ENCODE measurements around the gene SH3GLB2.
"Not testable (repeated sequence)": the region's sequence is repeated elsewhere in the genome, so short reads cannot be mapped to it uniquely, and the experiment has no call there.

Gene SH3GLB2

GRCh38 chr9:129014608-129015007 is 13.5 kb downstream of the SH3GLB2 start:
- DNase-seq (ENCODE audit: low read depth), result no peak

- DNase-seq (ENCODE audit: low read depth), result no peak
Measured at GRCh38 chr9:129014124-129014523, 14.0 kb downstream of the SH3GLB2 start.

- DNase-seq (ENCODE audit: low read depth), result no peak
Measured at GRCh38 chr9:129013674-129014073, 14.5 kb downstream of the SH3GLB2 start.

GRCh38 chr9:129012893-129013448 is 15.2 kb downstream of the SH3GLB2 start:
- DNase-seq (ENCODE audit: low read depth), result no peak

- no peak for DNase-seq (ENCODE audit: low read depth)
Measured at GRCh38 chr9:129012343-129012742, 15.8 kb downstream of the SH3GLB2 start.

GRCh38 chr9:129011761-129012181 is 16.4 kb downstream of the SH3GLB2 start:
- DNase-seq (ENCODE audit: low read depth), result no peak

GRCh38 chr9:129011170-129011569 is 17.0 kb downstream of the SH3GLB2 start:
- DNase-seq (ENCODE audit: low read depth), result no peak

- no peak for DNase-seq (ENCODE audit: low read depth)
Measured at GRCh38 chr9:129010267-129010975, 17.7 kb downstream of the SH3GLB2 start.

GRCh38 chr9:129009584-129010141 is 18.5 kb downstream of the SH3GLB2 start:
- DNase-seq (ENCODE audit: low read depth), result no peak

- DNase-seq (ENCODE audit: low read depth), result no peak
Measured at GRCh38 chr9:129008986-129009583, 19.0 kb downstream of the SH3GLB2 start.

- no peak for DNase-seq (ENCODE audit: low read depth)
Measured at GRCh38 chr9:129008469-129008965, 19.6 kb downstream of the SH3GLB2 start.

- DNase-seq (ENCODE audit: low read depth), result no peak
Measured at GRCh38 chr9:129007766-129008468, 20.2 kb downstream of the SH3GLB2 start.

GRCh38 chr9:129007035-129007765 is 20.9 kb downstream of the SH3GLB2 start:
- DNase-seq (ENCODE audit: low read depth), result no peak

- no peak for DNase-seq (ENCODE audit: low read depth)
Measured at GRCh38 chr9:129006328-129007034, 21.6 kb downstream of the SH3GLB2 start.

- DNase-seq (ENCODE audit: low read depth), result no peak
Measured at GRCh38 chr9:129005336-129005997, 22.7 kb downstream of the SH3GLB2 start.

- not testable (repeated sequence) for DNase-seq (ENCODE audit: low read depth)
Measured at GRCh38 chr9:129004173-129004572, 24.0 kb downstream of the SH3GLB2 start.

GRCh38 chr9:129002992-129003391 is 25.1 kb downstream of the SH3GLB2 start:
- no peak for DNase-seq (ENCODE audit: low read depth)

GRCh38 chr9:129001504-129002325 is 26.4 kb downstream of the SH3GLB2 start:
- DNase-seq (ENCODE audit: low read depth), result no peak

- no peak for DNase-seq (ENCODE audit: low read depth)
Measured at GRCh38 chr9:128999581-129000206, 28.4 kb downstream of the SH3GLB2 start.
